Mucosa of stomach (tissue), 1 donor: ENCODE data around the gene PLEK2.
A peak's percentile ranks its signal among the peaks of the same experiment; 100 is the strongest.

Experiments
- H3K27me3 ChIP-seq: one replicate; pipeline ENCODE4 v1.7.0; 2013; ENCODE audit warnings: mild to moderate bottlenecking, low read length; ENCODE audit not compliant: control insufficient read depth, insufficient read depth
- H3K36me3 ChIP-seq: one replicate; pipeline ENCODE4 v1.7.0; 2013; ENCODE audit warnings: low read length; ENCODE audit not compliant: control insufficient read depth, insufficient read depth
- H3K4me1 ChIP-seq: one replicate; pipeline ENCODE4 v1.7.0; 2013; ENCODE audit warnings: mild to moderate bottlenecking, low read length; ENCODE audit not compliant: control insufficient read depth, insufficient read depth
- H3K4me3 ChIP-seq: one replicate; pipeline ENCODE4 v1.7.0; 2013; ENCODE audit warnings: low read length
- H3K9ac ChIP-seq: one replicate; pipeline ENCODE4 v1.7.0; 2013; ENCODE audit warnings: mild to moderate bottlenecking, low read length, moderate library complexity
- H3K9me3 ChIP-seq: one replicate; pipeline ENCODE4 v1.7.0; 2013; ENCODE audit warnings: mild to moderate bottlenecking, low read length, moderate library complexity; ENCODE audit not compliant: control insufficient read depth
- donor health status: Pancreatic carcinoma.

PLEK2 gene

DNA sequence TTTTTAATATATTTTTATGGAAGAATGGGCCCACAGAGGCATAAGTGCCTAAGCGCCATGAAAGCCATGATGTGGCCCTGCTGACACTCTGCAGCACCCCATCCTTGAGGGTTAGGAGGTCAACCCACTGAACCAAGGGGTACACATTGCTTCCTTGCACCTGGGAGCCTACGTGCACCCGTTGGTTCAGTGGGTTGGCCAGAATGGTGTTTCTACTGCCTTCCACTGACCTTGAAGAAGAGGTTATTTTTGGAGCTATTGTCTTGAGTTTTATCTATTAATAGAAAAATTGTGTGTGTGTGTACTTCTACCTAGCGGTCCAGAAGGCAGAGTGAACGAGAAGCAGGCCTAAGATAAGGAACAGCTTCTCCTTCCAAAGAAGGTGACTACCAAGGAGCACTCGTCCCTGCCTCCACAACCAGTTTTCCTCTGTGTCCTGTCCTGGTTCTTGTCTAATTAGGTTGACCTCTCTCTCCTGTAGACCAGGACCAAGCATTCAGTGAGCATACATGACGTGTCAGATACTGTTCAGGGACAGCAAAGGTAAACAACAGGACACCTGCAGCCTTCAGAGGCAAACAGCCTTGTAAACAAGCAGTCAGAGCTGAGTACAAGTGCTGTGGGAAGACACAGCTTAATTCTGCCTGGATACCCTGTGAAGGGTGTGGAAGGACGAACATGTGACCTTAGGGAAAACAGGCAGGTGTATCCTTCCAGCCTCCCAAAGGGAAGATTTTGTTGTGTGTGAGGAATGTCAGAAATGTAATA is 30.4 kb upstream of the PLEK2 start:
- Histone ChIP-seq H3K9ac (no peak overlapping the region), H3K4me1 (peaks cover 28% of the 10 kb centered on the region), H3K4me3 (no peak overlapping the region), H3K9me3 (no peaks in the 10 kb centered on the region), H3K36me3 (no peaks in the 10 kb centered on the region), H3K27me3 (no peaks in the 10 kb centered on the region)

DNA sequence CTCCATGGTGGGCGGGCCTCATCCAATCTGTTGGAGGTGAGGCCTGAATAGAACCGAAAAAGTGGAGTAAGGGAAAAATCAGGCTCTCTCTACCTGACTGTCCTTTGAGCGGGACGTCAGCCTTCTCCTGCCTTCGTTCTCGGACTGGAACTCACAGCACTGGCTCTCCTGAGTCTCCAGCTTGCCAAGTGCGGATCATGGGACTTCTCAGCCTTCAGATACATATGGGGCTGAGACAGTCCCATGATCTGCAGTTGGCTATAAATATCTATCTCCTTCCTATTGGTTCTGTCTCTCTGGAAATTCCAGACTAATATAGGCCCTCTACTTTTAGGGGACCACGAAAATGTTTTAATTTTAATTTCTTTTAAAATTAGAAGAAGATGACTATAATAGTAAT is 29.7 kb upstream of the PLEK2 start:
- Histone ChIP-seq H3K4me1 (peaks cover 23% of the 10 kb centered on the region), H3K27me3 (no peaks in the 10 kb centered on the region), H3K36me3 (no peaks in the 10 kb centered on the region), H3K9ac (no peak overlapping the region), H3K9me3 (no peaks in the 10 kb centered on the region), H3K4me3 (no peak overlapping the region)

DNA sequence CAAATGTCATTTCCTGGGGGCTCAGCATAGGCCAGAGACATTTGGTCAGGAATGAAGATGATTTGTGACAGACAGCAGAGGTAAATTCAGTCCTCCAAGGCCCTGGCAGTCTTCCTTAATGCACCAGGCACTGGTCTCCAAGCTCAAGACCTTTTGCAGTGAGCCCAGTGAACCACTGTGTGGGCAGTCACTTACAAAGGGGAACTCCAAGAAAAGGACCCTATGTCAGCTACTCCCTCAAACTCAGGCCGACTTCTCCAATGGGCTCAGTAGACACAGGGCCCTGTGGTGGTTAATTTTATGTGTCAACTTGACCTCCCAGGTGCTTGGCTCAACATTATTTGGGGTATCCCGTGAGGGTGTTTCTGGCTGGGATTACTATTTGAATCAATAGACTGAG is 29.3 kb upstream of the PLEK2 start:
- Histone ChIP-seq H3K27me3 (no peaks in the 10 kb centered on the region), H3K36me3 (no peaks in the 10 kb centered on the region), H3K4me1 (peaks cover 23% of the 10 kb centered on the region)

DNA sequence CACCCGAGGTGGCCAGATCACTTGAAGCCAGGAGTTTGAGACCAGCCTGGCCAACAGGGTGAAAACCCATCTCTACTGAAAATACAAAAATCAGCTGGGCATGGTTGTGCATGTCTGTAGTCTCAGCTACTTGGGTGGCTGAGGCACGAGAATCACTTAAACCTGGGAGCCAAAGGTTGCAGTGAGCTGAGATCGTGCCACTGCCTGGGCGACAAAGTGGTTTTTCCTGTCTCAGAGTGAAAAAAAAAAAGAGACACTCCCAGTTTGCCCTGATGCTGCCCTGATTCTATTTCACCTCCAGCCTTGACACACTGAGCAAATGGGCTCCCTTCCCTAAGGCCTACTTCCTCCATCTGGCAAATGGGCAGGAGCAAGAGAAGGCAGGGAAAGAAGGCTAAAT is 28.5 kb upstream of the PLEK2 start:
- H3K9ac ChIP-seq: no peak overlapping the region

More for the DNA sequence above, 29.3 kb upstream of the PLEK2 start:
- Histone ChIP-seq H3K9me3 (no peaks in the 10 kb centered on the region), H3K9ac (no peak overlapping the region), H3K4me3 (no peak overlapping the region)

DNA sequence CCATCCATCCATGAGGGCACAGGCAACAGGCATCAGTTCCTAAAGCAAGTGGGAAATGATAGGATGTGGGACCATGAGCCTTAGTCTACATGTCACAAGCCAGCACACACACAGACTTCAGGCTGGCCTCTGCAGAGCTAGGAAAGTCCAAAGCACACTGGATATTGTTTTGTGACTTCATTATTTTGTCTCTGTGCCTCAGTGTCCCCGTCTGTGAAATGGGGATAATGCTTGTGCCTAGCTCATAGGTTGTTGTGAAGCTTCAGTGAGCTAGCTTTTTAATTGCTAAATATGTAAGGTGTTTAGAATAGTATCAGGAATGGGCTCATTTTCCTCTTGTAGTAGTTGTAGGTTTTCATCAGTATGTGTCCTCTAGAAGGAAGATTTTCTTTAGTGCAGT is 27.0 kb upstream of the PLEK2 start:
- Histone ChIP-seq H3K9me3 (no peaks in the 10 kb centered on the region), H3K4me1 (peaks cover 22% of the 10 kb centered on the region), H3K4me3 (no peak overlapping the region), H3K9ac (no peak overlapping the region), H3K36me3 (no peaks in the 10 kb centered on the region), H3K27me3 (no peaks in the 10 kb centered on the region)

More for the DNA sequence above, 28.5 kb upstream of the PLEK2 start:
- Histone ChIP-seq H3K9me3 (no peaks in the 10 kb centered on the region), H3K4me1 (peaks cover 22% of the 10 kb centered on the region), H3K36me3 (no peaks in the 10 kb centered on the region), H3K27me3 (no peaks in the 10 kb centered on the region), H3K4me3 (peak overlapping the region; percentile 9)

DNA sequence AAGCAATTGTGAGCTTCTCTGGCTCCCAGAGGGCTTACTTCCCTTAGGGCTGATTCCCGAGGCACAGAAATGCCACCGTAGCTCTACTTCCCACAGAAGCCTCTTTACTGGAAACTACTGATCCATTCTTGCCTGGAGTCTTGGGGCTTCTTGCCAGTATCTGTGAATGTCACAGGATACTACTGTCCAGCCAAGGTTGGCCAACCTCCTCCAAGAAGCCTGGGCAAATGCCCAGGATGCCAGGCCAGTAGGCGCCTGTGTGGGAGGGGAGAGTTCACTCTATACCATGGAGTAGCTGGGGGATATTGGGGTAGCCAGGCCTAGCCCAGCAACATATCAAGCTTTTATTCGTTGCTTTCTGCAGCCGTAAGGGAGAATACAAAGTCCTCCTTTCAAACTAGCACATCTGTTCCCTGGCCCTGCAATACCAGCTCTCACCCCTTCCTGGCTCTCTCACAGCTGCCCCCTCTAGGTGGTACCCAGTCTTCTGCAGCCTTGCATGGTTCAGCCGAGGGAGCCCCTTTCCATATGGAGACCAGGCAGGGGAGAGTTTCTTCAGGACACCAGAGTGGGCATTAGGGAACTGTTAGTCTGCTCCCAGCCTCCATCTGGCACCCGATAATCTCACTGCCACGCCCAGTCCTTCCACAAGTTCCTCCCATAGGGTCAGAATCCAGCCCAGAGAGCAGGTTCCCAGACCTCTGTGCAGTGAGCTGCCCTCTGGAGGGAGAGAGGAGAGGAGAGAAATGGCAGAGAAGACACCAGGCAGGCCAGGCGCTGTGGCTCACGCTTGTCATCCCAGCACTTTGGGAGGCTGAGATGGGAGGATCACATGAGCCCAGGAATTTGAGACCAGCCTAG is 24.3 kb upstream of the PLEK2 start:
- no peak overlapping the region for H3K4me3 ChIP-seq
- H3K27me3 ChIP-seq: no peaks in the 10 kb centered on the region
- no peaks in the 10 kb centered on the region for H3K9me3 ChIP-seq
- H3K9ac ChIP-seq: no peak overlapping the region
- no peaks in the 10 kb centered on the region for H3K36me3 ChIP-seq
- peaks cover 20% of the 10 kb centered on the region for H3K4me1 ChIP-seq

DNA sequence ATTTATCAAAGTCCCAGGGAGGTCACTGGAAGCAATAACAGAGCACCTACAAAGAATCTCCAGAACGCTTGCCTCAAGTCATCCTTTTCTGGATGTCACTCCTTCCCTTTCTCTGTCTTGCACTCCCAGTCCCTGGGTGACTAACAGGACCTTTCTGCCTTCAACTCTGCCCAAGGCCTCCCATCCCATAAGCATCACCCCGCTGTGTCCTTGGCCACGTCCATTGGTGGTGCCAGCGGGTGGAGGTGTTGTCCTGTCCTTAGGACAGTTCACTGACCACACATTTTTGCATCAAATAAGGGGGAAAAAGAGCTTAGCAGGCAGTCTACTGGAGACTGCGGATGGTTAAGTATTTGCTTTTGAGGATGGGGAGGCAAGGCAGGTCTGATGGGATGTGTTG is 23.6 kb upstream of the PLEK2 start:
- peaks cover 14% of the 10 kb centered on the region for H3K4me1 ChIP-seq
- no peaks in the 10 kb centered on the region for H3K36me3 ChIP-seq
- no peaks in the 10 kb centered on the region for H3K9me3 ChIP-seq
- no peaks in the 10 kb centered on the region for H3K27me3 ChIP-seq
- H3K9ac ChIP-seq: no peak overlapping the region
- no peak overlapping the region for H3K4me3 ChIP-seq

DNA sequence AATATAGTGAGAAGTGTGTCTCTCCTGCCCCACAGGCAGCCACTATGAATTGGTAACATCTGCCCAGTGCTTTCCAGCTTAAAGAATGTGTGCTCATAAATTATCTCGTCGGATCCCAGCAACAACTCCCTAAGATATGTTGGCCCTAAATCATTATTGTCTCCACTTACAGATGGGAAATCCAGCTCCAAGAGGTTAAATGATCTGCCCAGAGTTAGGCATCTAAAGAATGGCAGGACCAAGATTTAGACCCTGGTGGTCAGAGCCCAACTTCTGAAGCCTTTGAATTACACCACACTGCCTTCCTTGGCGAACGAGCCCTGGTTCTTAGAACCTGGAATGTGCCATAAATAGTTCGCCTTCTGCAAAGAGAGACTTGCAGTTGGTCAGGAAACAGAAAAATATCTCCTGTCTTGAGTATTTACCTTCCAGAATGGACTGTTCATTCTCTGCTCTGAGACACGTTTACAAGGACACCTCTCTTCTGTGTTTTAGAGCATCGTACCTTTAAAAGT is 20.1 kb upstream of the PLEK2 start:
- H3K36me3 ChIP-seq: no peaks in the 10 kb centered on the region
- no peak overlapping the region for H3K9ac ChIP-seq
- no peaks in the 10 kb centered on the region for H3K27me3 ChIP-seq
- no peaks in the 10 kb centered on the region for H3K9me3 ChIP-seq
- H3K4me1 ChIP-seq: peaks cover 26% of the 10 kb centered on the region
- H3K4me3 ChIP-seq: no peak overlapping the region

DNA sequence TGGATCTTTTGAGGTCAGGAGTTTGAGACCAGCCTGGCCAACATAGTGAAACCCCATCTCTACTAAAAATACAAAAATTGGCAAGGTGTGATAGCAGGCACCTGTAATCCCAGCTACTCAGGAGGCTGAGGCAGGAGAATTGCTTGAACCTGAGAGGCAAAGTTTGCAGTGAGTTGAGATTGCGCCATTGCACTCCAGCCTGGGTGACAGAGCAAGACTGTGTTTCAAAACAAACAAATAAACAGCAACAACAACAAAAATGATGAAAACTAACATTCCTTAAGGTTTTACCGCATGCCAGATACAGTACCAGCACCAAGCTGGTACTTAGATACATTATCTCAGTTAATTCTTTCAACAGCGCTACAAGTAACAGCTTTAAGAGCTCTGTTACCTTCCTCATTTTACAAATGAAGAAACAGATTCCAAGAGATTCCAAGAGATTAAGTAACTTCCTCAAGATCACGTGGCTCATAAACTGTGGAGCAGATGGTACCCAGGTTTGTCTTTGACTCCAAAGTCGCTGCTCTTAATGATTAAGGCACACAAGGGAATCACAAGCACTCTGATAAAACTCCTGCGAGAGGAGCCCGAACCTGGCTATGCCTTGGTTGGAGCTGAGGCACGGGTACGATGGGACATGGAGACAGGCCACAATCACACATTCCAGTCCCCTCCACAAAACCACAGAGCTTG is 17.7 kb upstream of the PLEK2 start:
- Histone ChIP-seq H3K36me3 (no peaks in the 10 kb centered on the region), H3K4me1 (peaks cover 24% of the 10 kb centered on the region), H3K4me3 (no peak overlapping the region), H3K27me3 (no peaks in the 10 kb centered on the region), H3K9me3 (no peaks in the 10 kb centered on the region), H3K9ac (no peak overlapping the region)

DNA sequence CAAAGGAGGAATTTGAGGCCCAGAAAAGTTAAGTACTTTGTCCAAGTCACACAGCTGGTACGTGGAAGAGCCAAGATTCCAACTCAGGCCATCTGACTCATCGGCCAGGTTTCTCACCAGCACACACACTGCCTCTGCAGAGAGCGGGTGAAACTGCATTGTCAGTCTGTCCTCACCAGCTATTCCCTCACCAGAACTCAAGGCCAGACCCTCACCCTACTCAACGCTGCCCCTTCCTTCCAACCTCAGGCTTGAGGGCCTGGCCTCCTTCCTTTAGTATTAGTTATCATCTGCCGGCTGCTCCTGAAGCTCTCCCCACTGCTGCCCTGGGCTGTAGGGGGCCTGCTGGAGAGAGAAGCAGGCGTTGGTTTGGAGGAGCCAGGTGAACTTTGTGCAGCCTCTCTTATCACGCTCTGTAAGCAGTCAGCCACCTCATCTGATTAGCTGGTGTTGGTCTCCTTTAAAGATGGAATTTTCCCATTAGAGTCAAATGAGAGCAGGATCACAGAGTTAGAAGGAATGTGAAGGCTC is 16.6 kb upstream of the PLEK2 start:
- H3K27me3 ChIP-seq: no peaks in the 10 kb centered on the region
- H3K36me3 ChIP-seq: no peaks in the 10 kb centered on the region
- H3K4me1 ChIP-seq: peaks cover 24% of the 10 kb centered on the region
- H3K4me3 ChIP-seq: no peak overlapping the region
- no peaks in the 10 kb centered on the region for H3K9me3 ChIP-seq
- H3K9ac ChIP-seq: no peak overlapping the region

DNA sequence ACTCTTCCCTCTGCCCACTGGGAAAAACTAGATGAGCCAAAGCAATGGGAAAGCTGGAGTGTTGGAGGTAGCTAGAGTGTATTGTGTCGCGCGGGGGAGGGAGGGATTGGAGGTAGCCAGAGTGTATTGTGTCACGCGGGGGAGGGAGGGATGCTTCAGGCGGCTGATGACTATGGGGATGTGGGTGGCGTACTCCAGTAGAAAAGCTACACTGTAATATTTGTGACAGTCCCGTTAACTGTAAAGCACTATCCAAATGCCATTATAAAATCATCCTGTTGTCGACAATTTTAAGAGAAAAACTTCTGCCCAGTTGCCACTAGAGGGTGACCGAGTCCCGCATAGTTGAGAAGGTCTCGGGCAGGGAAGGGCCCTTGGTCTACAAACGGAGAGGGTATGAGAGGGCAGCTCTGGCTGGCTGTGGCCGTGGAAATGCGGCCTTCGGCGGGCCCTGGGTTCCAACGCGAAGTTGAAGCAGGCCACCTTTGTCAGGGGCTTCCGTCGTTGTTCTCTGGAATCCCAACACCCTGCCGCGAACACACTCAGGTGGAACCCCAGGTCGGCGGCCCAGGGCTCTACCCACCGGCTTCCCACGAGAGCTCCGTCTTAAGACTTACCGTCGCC is 15.1 kb upstream of the PLEK2 start:
- H3K36me3 ChIP-seq: no peaks in the 10 kb centered on the region
- H3K4me1 ChIP-seq: peaks cover 24% of the 10 kb centered on the region
- no peak overlapping the region for H3K9ac ChIP-seq
- H3K9me3 ChIP-seq: no peaks in the 10 kb centered on the region
- no peaks in the 10 kb centered on the region for H3K27me3 ChIP-seq
- H3K4me3 ChIP-seq: no peak overlapping the region
